Hepatic stellate cell (primary cell): ENCODE results near the gene UNKL.

Source experiments
- DNase-seq: peaks from one replicate; pipeline ENCODE4 v3.0.0; 2011; ENCODE audit warnings: low spot score

UNKL gene

GRCh38 chr16:1325673-1326371 lies 88.7 kb downstream of the UNKL start:
- DNase-seq: no peak

- DNase-seq: no peak
These were observed 89.2 kb downstream of the UNKL start for GRCh38 chr16:1325261-1325660.

DNA sequence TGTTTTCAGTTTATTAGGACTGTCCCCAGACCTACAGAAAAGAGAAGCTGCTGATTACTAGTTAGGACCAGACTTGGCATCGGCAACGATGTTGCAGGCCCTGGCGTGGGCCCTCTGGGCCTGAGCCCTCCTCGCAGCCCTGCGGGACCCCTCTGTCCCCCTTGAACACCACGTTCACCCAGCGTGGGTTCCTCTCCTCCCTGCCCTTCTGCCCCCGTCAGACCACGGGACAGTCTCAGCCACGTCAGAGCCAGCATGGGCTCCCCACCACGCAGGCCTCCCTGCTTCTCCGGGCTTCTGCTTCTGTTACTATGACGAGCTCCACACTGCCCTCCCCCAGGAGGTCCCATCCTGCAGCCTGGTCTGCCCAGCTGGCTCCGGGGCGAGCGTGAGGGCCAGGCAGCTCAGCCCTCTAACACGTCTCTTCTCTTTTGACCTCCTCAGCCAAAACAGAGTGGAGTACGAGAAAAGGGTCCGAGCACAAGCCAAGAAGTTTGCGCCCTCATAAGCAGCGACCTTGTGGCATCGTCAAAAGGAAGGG lies 90.1 kb downstream of the UNKL start:
- no peak for DNase-seq

DNA sequence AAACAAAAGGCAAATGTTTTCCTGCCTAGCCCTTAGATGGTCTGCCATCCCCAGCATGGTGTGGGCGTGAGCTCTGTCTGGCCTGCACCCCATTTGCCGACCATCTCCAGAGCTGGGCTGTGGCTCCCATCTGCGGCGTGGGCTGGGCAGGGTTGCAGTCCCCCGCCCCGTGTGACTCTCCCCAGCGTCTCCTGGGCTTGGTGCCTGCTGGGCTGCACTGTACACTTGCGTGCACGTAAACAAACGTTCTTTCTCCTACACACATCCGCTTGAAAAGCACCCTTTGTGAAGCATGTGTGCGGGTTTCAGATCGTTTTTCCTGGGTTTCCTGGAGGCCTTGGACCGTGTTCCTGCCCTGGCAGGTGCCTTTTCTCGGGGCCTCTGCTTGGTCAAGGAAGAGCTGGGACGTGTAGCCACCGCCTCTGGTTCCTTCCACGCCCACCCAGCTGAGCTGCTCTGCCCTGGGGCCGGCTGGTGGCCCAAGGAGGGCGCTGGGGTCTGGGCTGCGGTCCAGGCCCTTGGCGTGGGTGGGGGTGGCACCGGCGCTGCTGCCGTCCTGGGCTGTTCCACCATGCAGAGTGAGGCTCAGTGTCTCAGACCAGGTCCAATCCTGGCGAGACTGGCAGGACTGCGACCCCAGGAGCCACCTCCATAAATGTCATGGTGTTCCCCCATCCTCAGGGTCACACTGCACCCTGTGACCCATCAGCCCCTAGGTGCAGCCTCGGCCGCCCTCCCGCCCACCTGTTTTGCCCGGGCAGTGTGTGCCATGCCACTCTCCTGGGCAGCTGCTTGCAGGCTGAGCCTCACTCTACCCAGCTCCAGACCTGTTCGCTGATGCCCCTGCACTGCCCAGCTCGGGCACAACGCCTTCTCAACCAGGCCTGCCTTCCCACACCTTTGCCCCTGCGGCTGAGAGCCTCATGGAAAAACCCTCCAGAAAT lies 90.9 kb downstream of the UNKL start:
- no peak for DNase-seq

- DNase-seq: no peak
These were observed 92.1 kb downstream of the UNKL start for GRCh38 chr16:1322407-1322806.

- no peak for DNase-seq
These were observed 93.8 kb downstream of the UNKL start for GRCh38 chr16:1320658-1321240.

DNA sequence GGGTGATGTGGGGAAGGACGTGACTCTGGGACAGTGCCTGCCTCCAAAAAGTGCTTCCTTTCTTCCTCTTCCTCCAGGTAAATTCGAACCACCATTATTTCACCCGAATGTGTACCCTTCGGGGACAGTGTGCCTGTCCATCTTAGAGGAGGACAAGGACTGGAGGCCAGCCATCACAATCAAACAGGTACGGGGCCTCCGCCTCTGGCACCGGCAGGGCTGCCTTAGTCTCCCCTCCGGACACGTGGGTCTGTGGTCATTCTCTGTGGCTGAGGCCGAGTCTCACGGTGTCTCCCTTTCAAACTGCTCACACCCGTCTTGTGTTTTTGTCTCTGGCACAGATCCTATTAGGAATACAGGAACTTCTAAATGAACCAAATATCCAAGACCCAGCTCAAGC lies 94.4 kb downstream of the UNKL start:
- no peak for DNase-seq

DNA sequence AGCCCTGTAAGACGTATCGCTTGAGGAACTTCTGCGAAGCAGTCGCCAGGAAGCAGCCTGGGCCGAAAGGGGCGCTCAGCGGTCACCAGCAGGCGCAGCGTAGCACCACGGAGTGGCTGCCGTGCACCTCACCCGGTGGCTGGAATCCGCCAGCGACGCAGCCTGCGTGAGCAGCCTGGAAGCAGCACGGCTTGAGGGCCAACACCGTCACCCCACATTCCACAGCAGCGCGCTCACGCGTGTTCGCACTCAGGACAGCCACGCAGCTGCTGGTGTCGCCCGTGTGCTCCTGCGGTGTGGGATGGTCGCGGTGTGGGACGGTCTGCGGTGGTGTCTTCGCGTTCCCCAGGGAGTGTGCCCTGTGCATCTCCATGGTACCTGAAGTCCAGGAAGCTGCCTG lies 95.5 kb downstream of the UNKL start:
- no peak for DNase-seq

- no peak for DNase-seq
These were observed 96.3 kb downstream of the UNKL start for GRCh38 chr16:1318268-1318545.

- DNase-seq: no peak
These were observed 96.8 kb downstream of the UNKL start for GRCh38 chr16:1317479-1318267.

DNA sequence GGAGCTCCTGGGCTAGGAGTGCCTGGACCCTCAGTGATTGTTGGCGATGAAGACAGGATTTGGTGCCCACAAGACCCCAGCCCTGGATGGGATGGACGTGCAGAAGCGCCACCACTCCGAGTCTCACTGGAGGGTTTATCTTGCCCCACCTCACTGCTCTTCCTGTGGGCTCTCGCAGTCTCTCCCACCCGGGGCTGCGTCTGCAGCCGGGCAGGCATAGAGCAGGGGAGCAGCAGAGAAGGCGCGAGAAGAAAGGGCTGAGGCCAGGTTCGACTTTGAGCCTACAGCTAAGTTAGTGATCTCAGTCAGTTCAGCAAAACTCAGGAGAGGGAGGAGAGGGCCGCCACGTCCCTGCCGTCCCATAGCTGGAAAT lies 98.5 kb downstream of the UNKL start:
- no peak for DNase-seq

DNA sequence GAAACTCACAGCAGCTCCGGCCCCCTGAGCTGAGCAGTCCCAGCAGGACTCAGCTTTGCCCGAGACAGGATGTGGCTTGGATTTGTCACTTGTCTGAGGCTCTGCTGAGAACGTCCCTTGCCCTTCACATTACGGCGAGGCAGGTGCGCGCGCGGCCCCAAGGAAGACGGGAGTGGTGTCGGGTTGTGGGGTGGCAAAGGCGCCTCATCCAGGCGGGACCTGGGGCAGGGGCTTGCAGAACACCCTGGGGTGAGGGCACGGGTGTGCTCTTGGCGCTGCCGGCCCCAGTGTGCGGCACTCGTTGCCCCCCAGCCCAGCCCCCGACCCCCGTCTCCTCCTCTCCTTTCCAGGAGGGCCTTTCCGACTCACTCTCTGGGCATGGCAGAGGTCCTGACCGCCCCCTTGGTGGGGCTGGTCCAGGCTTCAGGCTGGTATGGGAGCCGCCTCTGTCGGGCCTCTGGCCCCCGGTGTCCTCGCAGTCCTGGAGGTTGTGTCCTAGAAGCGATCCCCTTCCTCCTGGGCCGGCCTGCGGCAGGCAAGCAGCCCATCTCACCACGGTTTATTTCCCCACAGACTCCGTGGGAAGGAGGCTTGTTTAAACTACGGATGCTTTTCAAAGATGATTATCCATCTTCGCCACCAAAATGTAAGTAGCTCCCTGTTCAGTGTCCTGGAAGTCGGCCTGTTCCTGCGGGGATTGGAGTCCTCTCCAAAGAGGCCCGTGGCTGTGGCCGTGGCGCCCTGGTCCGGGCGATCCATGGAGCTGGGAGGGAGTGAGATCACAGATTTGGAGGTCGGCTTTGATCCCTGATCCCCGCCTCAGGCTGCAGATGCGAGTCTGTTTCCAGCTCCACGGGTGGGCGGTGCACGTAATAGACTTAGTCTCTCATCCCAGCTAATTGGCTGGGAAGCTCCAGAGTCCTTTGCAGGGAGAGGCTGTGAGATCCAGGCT lies 99.1 kb downstream of the UNKL start:
- DNase-seq: no peak

DNA sequence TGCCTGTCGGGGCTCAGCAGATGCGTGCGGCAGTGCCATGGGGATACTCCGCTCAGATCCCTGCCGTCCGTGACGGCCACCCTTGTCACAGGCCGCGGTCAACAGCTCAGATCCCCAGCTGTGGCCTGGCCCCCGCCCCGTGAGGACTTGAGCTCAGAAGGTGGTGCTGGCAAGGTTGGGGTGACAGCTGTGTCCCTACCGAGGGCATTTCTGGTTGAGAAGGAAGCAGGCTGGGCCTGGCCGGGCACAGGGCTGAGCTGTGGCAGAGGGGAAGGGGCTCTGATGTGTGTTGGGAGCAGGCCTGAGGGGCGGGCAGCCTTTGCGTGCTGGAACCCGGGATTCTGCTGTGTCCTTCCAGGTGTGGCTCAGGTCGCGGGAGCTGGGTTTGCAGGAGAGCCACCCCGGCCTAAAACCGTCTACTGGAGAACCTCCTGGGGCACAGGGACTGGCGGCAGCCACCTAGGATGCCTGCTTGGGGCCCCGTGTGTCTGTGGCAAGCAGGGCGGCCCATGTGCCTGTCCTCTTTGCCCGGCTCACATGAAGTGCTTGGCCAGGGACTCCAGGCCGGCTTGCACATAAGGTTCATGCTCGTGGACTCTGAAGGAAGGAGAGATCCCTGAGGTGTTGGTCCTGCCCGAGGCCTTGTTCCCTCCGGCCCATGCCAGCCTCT lies 100.0 kb downstream of the UNKL start:
- no peak for DNase-seq

GRCh38 chr16:1313721-1314369 lies 100.7 kb downstream of the UNKL start:
- DNase-seq: no peak
